IMR-90 (cell line): ENCODE results near the gene AUTS2. TPM values are rescaled to one million over a fixed set of nuclear protein-coding genes. Genes with fewer than 3 reads are reported as not detected.

Experiments used
- ATAC-seq: fragments of 200-7000 bp; cut with Tn5 transposase; 2 replicates; pipeline ENCODE4 v1.9.1; 2020; ENCODE audit warnings: low read depth, mild to moderate bottlenecking, moderate library complexity
- BruUV-seq: library from RNA; stranded (reverse); fragments of 400-500 nt; replicated peaks from 2 replicates; lab custom pipeline; 2021; lab: Mats Ljungman, UMichigan
- CTCF ChIA-PET: fragments of 300-600 bp; formaldehyde crosslinking; extraction: SDS; loops from one replicate; lab custom pipeline; 2021; ENCODE audit warnings: antibody characterized with exemption; lab: Yijun Ruan, JAX
- POLR2A ChIA-PET: fragments of 300-600 bp; sonication (Branson Sonifier 250); formaldehyde crosslinking; loops from one replicate; lab custom pipeline; 2022; ENCODE audit warnings: antibody characterized with exemption; ENCODE audit not compliant: unreplicated experiment; lab: Charles Lee
- DNase-seq: peaks from one replicate; pipeline ENCODE4 v3.0.0; 2013
- H2AFZ ChIP-seq: replicated peaks from 2 replicates; pipeline ENCODE3; 2013; ENCODE audit warnings: low read length, mild to moderate bottlenecking; ENCODE audit not compliant: poor library complexity
- H2AK5ac ChIP-seq: 2 replicates; pipeline ENCODE4 v1.6.1; 2013; ENCODE audit warnings: low read depth, low read length, inconsistent platforms
- H2AK9ac ChIP-seq: replicated peaks from 2 replicates; pipeline ENCODE3; 2013; ENCODE audit warnings: mild to moderate bottlenecking, low read depth, low read length, moderate library complexity; ENCODE audit not compliant: poor library complexity
- H2BK120ac ChIP-seq: 2 replicates; pipeline ENCODE4 v1.6.1; 2013; ENCODE audit warnings: low read depth, low read length, inconsistent platforms
- H2BK15ac ChIP-seq: 3 replicates; pipeline ENCODE4 v1.6.1; 2013; ENCODE audit warnings: low read depth, low read length, inconsistent platforms
- H2BK20ac ChIP-seq: 2 replicates; pipeline ENCODE4 v1.6.1; 2013; ENCODE audit warnings: low read depth, mild to moderate bottlenecking, inconsistent platforms, low read length, moderate library complexity
- H2BK5ac ChIP-seq: 2 replicates; pipeline ENCODE4 v1.6.1; 2013; ENCODE audit warnings: mild to moderate bottlenecking, low read depth, low read length, inconsistent platforms; ENCODE audit not compliant: poor library complexity, severe bottlenecking
- H3K14ac ChIP-seq: replicated peaks from 2 replicates; pipeline ENCODE4 v1.6.1; 2013; ENCODE audit warnings: low read depth, low read length, inconsistent platforms
- H3K18ac ChIP-seq: 2 replicates; pipeline ENCODE4 v1.6.1; 2013; ENCODE audit warnings: low read depth, low read length, control low read depth
- H3K23ac ChIP-seq: 2 replicates; pipeline ENCODE4 v1.6.1; 2013; ENCODE audit warnings: low read depth, low read length, inconsistent platforms
- H3K27ac ChIP-seq: 2 replicates; pipeline ENCODE4 v1.5.1; 2013; ENCODE audit warnings: mild to moderate bottlenecking, control low read depth, low read length; ENCODE audit not compliant: insufficient read depth
- H3K27me3 ChIP-seq: 2 replicates; pipeline ENCODE4 v1.6.1; 2013; ENCODE audit warnings: low read length; ENCODE audit not compliant: control insufficient read depth, insufficient read depth
- H3K36me3 ChIP-seq: 2 replicates; pipeline ENCODE4 v1.6.1; 2013; ENCODE audit warnings: low read length, mixed read lengths; ENCODE audit not compliant: control insufficient read depth, insufficient read depth
- H3K4ac ChIP-seq: 2 replicates; pipeline ENCODE4 v1.6.1; 2013; ENCODE audit warnings: low read depth, low read length, inconsistent platforms
- H3K4me1 ChIP-seq: 2 replicates; pipeline ENCODE4 v1.6.1; 2013; ENCODE audit warnings: low read length, mixed read lengths; ENCODE audit not compliant: control insufficient read depth, insufficient read depth
- H3K4me2 ChIP-seq: 2 replicates; pipeline ENCODE4 v1.6.1; 2013; ENCODE audit warnings: low read depth, mild to moderate bottlenecking, control low read depth, low read length, moderate library complexity
- H3K4me3 ChIP-seq: 2 replicates; pipeline ENCODE4 v1.5.1; 2013; ENCODE audit warnings: low read depth, mild to moderate bottlenecking, control low read depth, low read length, moderate library complexity; ENCODE audit not compliant: insufficient read depth
- H3K56ac ChIP-seq: 2 replicates; pipeline ENCODE4 v1.6.1; 2013; ENCODE audit warnings: low read length, inconsistent platforms; ENCODE audit not compliant: insufficient read depth; ENCODE audit errors: extremely low read depth
- H3K79me1 ChIP-seq, 2 experiments: 2 replicates each; pipeline ENCODE4 v1.6.1; 2013; ENCODE audit warnings: low read length in 2 of 2, inconsistent platforms in 1 of 2, low read depth in 1 of 2
- H3K9ac ChIP-seq: 2 replicates; pipeline ENCODE4 v1.6.1; 2013; ENCODE audit warnings: low read depth, low read length, control low read depth
- H3K9me1 ChIP-seq: 2 replicates; pipeline ENCODE4 v1.6.1; 2013; ENCODE audit warnings: low read length, inconsistent platforms; ENCODE audit not compliant: insufficient read depth
- H3K9me3 ChIP-seq: 2 replicates; pipeline ENCODE4 v1.6.1; 2013; ENCODE audit warnings: low read length; ENCODE audit not compliant: control insufficient read depth, insufficient read depth
- H4K20me1 ChIP-seq: 2 replicates; pipeline ENCODE4 v1.6.1; 2013; ENCODE audit warnings: low read length, inconsistent platforms; ENCODE audit not compliant: insufficient read depth
- H4K5ac ChIP-seq: 2 replicates; pipeline ENCODE4 v1.6.1; 2013; ENCODE audit warnings: mild to moderate bottlenecking, low read depth, low read length, control low read depth
- H4K8ac ChIP-seq, 2 experiments: 2 replicates each; pipeline ENCODE4 v1.6.1; 2013; ENCODE audit warnings: low read depth in 2 of 2, low read length in 2 of 2, control low read depth in 1 of 2, inconsistent platforms in 1 of 2
- H4K91ac ChIP-seq: 2 replicates; pipeline ENCODE4 v1.6.1; 2013; ENCODE audit warnings: low read depth, low read length, inconsistent platforms; ENCODE audit not compliant: insufficient read depth
- BHLHE40 ChIP-seq: fragments of 150-350 bp; IDR thresholded peaks from 2 replicates; pipeline ENCODE4 v1.6.1; 2016; ENCODE audit warnings: mild to moderate bottlenecking, low read depth, low read length
- CEBPB ChIP-seq: IDR thresholded peaks from 2 replicates; pipeline ENCODE4 v1.6.1; 2012; ENCODE audit warnings: low read depth, low read length, improper control_type of control experiment
- CHD1 ChIP-seq: IDR thresholded peaks from 2 replicates; pipeline ENCODE4 v1.6.1; 2012; ENCODE audit warnings: low read depth, low read length, improper control_type of control experiment
- MAFK ChIP-seq: IDR thresholded peaks from 2 replicates; pipeline ENCODE4 v1.6.1; 2012; ENCODE audit warnings: low read depth, low read length, improper control_type of control experiment
- MAZ ChIP-seq: IDR thresholded peaks from 2 replicates; pipeline ENCODE4 v1.6.1; 2012; ENCODE audit warnings: low read depth, mild to moderate bottlenecking, low read length, improper control_type of control experiment, moderate library complexity, borderline replicate concordance
- MXI1 ChIP-seq: IDR thresholded peaks from 2 replicates; pipeline ENCODE4 v1.6.1; 2012; ENCODE audit warnings: low read depth, mild to moderate bottlenecking, low read length, moderate library complexity, borderline replicate concordance
- NFE2L2 ChIP-seq: fragments of 150-350 bp; IDR thresholded peaks from 2 replicates; pipeline ENCODE4 v1.6.1; 2016; ENCODE audit warnings: low read depth, mild to moderate bottlenecking, low read length
- POLR2A ChIP-seq: IDR thresholded peaks from 2 replicates; pipeline ENCODE4 v1.6.1; 2012; ENCODE audit warnings: mild to moderate bottlenecking, low read depth, low read length
- RCOR1 ChIP-seq: IDR thresholded peaks from 2 replicates; pipeline ENCODE4 v1.6.1; 2012; ENCODE audit warnings: mild to moderate bottlenecking, low read length, improper control_type of control experiment; ENCODE audit not compliant: insufficient replicate concordance
- RFX5 ChIP-seq: IDR thresholded peaks from 2 replicates; pipeline ENCODE4 v1.8.0; 2012; ENCODE audit warnings: low read depth, mild to moderate bottlenecking, low read length, moderate library complexity
- SMC3 ChIP-seq: fragments of 150-350 bp; IDR thresholded peaks from 2 replicates; pipeline ENCODE4 v1.6.1; 2016; ENCODE audit warnings: low read depth, mild to moderate bottlenecking, antibody characterized with exemption, low read length, moderate library complexity
- WGBS, 2 experiments: methylation state at CpG; one replicate each; pipeline versions ENCODE4 v1.1.5 to v1.1.7; 2013; ENCODE audit warnings: missing lambda C conversion rate in 2 of 2; ENCODE audit not compliant: insufficient read length in 1 of 2; ENCODE audit errors: extremely low coverage in 2 of 2; 5-methylcytosine and 5-hydroxymethylcytosine counted together
- dilution Hi-C: fragments of 300-500 bp; cut with HindIII; formaldehyde crosslinking; loops from one replicate; pipeline ENCODE4 v1.14.3; 2018; ENCODE audit warnings: low sequenced_read_pairs; ENCODE audit not compliant: unreplicated experiment
- in situ Hi-C: fragments of 300-500 bp; cut with MboI; formaldehyde crosslinking; loops from 3 replicates; pipeline ENCODE4 v1.14.3; 2019; ENCODE audit warnings: low sequenced_read_pairs, inconsistent platforms, mixed read lengths
- intact Hi-C: fragments of 100-400 bp; cut with micrococcal nuclease; formaldehyde crosslinking; loops from 2 replicates; pipeline ENCODE4 v1.10.0; 2022
- polyA plus RNA-seq, 3 experiments: library from polyadenylated mRNA; depleted of rRNA; stranded (reverse); fragments of >200 nt; gene quantifications; 2 replicates each; pipeline ENCODE4 v1.2.3, GENCODE V29; 2012; ENCODE audit warnings: low replicate concordance in 1 of 3
- total RNA-seq: library from RNA; depleted of rRNA; stranded (reverse); fragments of >200 nt; gene quantifications from 2 replicates; pipeline ENCODE4 v1.2.3, GENCODE V29; 2012
- TF ChIP-seq, protein P1 (sequence below): fragments of 150-350 bp; IDR thresholded peaks from 2 replicates; pipeline ENCODE4 v1.6.1; 2017; ENCODE audit warnings: mild to moderate bottlenecking, antibody characterized with exemption, low read length, low read depth
- TF ChIP-seq, protein P2 (sequence below): conservative IDR thresholded peaks from 2 replicates; pipeline ENCODE4 v1.5.1; 2012; ENCODE audit warnings: mild to moderate bottlenecking, low read depth, low read length, improper control_type of control experiment

The AUTS2 gene
- total and polyA plus RNA-seq, 2 of the 4 experiments (the other 2 are of a cell fraction): 0.90 to 3.0 TPM

DNA sequence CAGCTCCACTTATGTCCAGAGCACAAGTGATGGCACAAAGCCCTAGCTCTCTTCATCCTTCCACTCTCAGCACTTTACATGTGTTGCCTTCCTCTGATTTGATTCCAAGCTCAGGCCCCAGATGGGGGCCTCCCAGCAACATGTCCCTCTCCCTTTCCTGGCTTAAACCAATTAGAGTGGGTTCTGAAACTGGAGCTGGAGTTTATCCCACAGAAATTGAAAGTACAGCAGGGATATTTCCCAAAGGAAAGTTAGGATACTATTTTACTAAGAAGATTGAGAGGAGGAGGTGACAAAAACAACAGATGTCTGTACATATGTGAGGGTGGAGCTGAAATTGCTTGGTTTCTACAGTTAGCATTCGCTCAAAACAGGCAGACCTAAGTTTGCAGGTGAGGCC is 724.6 kb downstream of the AUTS2 start:
- H3K4me2 ChIP-seq: no peak overlapping the region

More for the DNA sequence above, 724.6 kb downstream of the AUTS2 start:
- Histone ChIP-seq H2BK5ac (no peak overlapping the region), H2BK20ac (no peak overlapping the region), H3K14ac (no peak overlapping the region), H3K27me3 (no peaks in the 10 kb centered on the region), H3K4me1 (no peaks in the 10 kb centered on the region), H3K4ac (no peak overlapping the region), H3K27ac (no peak overlapping the region), H2AFZ (no peak overlapping the region), H3K79me1 (no peaks in the 10 kb centered on the region), H3K56ac (no peak overlapping the region), H3K4me3 (no peak overlapping the region), H4K8ac (no peak overlapping the region), H4K5ac (no peak overlapping the region), H3K23ac (no peak overlapping the region), H2BK15ac (no peak overlapping the region), H4K91ac (no peak overlapping the region), H4K20me1 (no peaks in the 10 kb centered on the region), H3K9me1 (no peaks in the 10 kb centered on the region), H2AK9ac (no peak overlapping the region), H3K36me3 (no peaks in the 10 kb centered on the region), H2AK5ac (no peak overlapping the region), H3K9ac (no peak overlapping the region), H2BK120ac (no peak overlapping the region), H3K9me3 (0 out of 2 replicates have a peak, but pooled peaks cover 4% of the 10 kb centered on the region), H3K18ac (no peak overlapping the region)
- in situ Hi-C loops: no loop called here
- CTCF ChIA-PET: no interaction called here
- no TSS peak for BruUV-seq
- intact Hi-C loops: no loop called here
- dilution Hi-C loops: no loop called here
- DNase-seq: no peak
- WGBS, 2 experiments: no CpG with 5 or more reads among the region's 1 CpG
- no peak for ATAC-seq
- TF ChIP-seq MAZ: no peak
- TF ChIP-seq, protein P1, sequence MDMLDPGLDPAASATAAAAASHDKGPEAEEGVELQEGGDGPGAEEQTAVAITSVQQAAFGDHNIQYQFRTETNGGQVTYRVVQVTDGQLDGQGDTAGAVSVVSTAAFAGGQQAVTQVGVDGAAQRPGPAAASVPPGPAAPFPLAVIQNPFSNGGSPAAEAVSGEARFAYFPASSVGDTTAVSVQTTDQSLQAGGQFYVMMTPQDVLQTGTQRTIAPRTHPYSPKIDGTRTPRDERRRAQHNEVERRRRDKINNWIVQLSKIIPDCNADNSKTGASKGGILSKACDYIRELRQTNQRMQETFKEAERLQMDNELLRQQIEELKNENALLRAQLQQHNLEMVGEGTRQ: no peak
- TF ChIP-seq BHLHE40: no peak
- no peak for TF ChIP-seq MAFK
- no peak for TF ChIP-seq POLR2A
- no peak for TF ChIP-seq SMC3
- TF ChIP-seq RFX5: no peak
- TF ChIP-seq RCOR1: no peak
- no peak for TF ChIP-seq MXI1
- TF ChIP-seq CEBPB: no peak
- TF ChIP-seq NFE2L2: no peak
- TF ChIP-seq CHD1: no peak
- TF ChIP-seq, protein P2, sequence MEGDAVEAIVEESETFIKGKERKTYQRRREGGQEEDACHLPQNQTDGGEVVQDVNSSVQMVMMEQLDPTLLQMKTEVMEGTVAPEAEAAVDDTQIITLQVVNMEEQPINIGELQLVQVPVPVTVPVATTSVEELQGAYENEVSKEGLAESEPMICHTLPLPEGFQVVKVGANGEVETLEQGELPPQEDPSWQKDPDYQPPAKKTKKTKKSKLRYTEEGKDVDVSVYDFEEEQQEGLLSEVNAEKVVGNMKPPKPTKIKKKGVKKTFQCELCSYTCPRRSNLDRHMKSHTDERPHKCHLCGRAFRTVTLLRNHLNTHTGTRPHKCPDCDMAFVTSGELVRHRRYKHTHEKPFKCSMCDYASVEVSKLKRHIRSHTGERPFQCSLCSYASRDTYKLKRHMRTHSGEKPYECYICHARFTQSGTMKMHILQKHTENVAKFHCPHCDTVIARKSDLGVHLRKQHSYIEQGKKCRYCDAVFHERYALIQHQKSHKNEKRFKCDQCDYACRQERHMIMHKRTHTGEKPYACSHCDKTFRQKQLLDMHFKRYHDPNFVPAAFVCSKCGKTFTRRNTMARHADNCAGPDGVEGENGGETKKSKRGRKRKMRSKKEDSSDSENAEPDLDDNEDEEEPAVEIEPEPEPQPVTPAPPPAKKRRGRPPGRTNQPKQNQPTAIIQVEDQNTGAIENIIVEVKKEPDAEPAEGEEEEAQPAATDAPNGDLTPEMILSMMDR: no peak
- POLR2A ChIA-PET: no interaction called here
